ENCODE results near the gene HHAT. TPM values are rescaled to one million over a fixed set of nuclear protein-coding genes. Genes with fewer than 3 reads are reported as not detected.

The HHAT gene
- total and polyA plus RNA-seq, 2 of the 13 experiments (the other 11 are each of a cell fraction or from before 2014, with no cell fraction given), result 2.6 to 4.9 TPM

DNA sequence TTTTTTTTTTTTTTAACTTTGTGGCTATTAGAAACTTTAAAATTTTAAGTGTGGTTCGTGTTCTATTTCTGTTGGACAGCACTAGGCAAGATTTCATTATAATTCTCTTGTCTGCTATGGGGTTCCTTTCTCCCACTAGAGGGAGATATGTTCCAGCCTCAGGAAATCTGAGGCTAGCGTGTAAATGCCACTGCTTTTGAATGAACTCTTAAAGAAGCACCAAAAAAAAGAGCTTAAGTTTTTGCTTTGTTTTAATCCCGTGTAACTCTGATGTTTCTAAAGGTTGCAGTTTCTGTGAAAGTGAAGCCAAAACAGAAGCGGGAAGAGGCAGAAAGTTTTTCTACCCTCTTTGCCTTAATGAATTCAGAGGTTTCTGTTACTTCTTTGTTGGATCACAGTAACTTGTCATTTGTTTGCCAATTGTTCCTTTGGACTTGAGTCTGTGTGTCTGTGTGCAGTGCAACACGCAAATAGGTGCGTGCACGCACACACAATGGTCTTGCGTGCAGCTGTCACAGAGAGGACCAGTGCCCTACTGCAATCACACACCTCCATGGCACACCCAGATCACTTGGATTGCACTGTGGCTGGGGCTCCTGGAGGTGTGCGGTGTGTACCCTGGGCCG is 32.3 kb downstream of the HHAT start (continued):
- TF ChIP-seq, protein P1, sequence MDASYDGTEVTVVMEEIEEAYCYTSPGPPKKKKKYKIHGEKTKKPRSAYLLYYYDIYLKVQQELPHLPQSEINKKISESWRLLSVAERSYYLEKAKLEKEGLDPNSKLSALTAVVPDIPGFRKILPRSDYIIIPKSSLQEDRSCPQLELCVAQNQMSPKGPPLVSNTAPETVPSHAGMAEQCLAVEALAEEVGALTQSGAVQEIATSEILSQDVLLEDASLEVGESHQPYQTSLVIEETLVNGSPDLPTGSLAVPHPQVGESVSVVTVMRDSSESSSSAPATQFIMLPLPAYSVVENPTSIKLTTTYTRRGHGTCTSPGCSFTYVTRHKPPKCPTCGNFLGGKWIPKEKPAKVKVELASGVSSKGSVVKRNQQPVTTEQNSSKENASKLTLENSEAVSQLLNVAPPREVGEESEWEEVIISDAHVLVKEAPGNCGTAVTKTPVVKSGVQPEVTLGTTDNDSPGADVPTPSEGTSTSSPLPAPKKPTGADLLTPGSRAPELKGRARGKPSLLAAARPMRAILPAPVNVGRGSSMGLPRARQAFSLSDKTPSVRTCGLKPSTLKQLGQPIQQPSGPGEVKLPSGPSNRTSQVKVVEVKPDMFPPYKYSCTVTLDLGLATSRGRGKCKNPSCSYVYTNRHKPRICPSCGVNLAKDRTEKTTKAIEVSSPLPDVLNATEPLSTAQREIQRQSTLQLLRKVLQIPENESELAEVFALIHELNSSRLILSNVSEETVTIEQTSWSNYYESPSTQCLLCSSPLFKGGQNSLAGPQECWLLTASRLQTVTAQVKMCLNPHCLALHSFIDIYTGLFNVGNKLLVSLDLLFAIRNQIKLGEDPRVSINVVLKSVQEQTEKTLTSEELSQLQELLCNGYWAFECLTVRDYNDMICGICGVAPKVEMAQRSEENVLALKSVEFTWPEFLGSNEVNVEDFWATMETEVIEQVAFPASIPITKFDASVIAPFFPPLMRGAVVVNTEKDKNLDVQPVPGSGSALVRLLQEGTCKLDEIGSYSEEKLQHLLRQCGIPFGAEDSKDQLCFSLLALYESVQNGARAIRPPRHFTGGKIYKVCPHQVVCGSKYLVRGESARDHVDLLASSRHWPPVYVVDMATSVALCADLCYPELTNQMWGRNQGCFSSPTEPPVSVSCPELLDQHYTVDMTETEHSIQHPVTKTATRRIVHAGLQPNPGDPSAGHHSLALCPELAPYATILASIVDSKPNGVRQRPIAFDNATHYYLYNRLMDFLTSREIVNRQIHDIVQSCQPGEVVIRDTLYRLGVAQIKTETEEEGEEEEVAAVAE (CRISPR knock-in tag; IDR thresholded peaks at IDR 0.05; ENCODE audit: borderline replicate concordance), result no peak
- no peak for TF ChIP-seq SOX13 (IDR thresholded peaks at IDR 0.05)
- no peak for TF ChIP-seq SOX13 (CRISPR knock-in tag; conservative IDR thresholded peaks at IDR 0.05 in 1 of 2, IDR thresholded peaks at IDR 0.05 in 1 of 2)
- TF ChIP-seq ZSCAN30 (CRISPR knock-in tag; IDR thresholded peaks at IDR 0.05), result no peak
- no peak for TF ChIP-seq ZNF878 (CRISPR knock-in tag; IDR thresholded peaks at IDR 0.05)
- TF ChIP-seq, protein P2, sequence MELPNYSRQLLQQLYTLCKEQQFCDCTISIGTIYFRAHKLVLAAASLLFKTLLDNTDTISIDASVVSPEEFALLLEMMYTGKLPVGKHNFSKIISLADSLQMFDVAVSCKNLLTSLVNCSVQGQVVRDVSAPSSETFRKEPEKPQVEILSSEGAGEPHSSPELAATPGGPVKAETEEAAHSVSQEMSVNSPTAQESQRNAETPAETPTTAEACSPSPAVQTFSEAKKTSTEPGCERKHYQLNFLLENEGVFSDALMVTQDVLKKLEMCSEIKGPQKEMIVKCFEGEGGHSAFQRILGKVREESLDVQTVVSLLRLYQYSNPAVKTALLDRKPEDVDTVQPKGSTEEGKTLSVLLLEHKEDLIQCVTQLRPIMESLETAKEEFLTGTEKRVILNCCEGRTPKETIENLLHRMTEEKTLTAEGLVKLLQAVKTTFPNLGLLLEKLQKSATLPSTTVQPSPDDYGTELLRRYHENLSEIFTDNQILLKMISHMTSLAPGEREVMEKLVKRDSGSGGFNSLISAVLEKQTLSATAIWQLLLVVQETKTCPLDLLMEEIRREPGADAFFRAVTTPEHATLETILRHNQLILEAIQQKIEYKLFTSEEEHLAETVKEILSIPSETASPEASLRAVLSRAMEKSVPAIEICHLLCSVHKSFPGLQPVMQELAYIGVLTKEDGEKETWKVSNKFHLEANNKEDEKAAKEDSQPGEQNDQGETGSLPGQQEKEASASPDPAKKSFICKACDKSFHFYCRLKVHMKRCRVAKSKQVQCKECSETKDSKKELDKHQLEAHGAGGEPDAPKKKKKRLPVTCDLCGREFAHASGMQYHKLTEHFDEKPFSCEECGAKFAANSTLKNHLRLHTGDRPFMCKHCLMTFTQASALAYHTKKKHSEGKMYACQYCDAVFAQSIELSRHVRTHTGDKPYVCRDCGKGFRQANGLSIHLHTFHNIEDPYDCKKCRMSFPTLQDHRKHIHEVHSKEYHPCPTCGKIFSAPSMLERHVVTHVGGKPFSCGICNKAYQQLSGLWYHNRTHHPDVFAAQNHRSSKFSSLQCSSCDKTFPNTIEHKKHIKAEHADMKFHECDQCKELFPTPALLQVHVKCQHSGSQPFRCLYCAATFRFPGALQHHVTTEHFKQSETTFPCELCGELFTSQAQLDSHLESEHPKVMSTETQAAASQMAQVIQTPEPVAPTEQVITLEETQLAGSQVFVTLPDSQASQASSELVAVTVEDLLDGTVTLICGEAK (IDR thresholded peaks at IDR 0.05), result no peak
- TF ChIP-seq, protein P2 (CRISPR knock-in tag; IDR thresholded peaks at IDR 0.05), result no peak
- TF ChIP-seq, protein P3, sequence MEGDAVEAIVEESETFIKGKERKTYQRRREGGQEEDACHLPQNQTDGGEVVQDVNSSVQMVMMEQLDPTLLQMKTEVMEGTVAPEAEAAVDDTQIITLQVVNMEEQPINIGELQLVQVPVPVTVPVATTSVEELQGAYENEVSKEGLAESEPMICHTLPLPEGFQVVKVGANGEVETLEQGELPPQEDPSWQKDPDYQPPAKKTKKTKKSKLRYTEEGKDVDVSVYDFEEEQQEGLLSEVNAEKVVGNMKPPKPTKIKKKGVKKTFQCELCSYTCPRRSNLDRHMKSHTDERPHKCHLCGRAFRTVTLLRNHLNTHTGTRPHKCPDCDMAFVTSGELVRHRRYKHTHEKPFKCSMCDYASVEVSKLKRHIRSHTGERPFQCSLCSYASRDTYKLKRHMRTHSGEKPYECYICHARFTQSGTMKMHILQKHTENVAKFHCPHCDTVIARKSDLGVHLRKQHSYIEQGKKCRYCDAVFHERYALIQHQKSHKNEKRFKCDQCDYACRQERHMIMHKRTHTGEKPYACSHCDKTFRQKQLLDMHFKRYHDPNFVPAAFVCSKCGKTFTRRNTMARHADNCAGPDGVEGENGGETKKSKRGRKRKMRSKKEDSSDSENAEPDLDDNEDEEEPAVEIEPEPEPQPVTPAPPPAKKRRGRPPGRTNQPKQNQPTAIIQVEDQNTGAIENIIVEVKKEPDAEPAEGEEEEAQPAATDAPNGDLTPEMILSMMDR (CRISPR knock-in tag; IDR thresholded peaks at IDR 0.05), result peak; percentile 70
- TF ChIP-seq, protein P4, sequence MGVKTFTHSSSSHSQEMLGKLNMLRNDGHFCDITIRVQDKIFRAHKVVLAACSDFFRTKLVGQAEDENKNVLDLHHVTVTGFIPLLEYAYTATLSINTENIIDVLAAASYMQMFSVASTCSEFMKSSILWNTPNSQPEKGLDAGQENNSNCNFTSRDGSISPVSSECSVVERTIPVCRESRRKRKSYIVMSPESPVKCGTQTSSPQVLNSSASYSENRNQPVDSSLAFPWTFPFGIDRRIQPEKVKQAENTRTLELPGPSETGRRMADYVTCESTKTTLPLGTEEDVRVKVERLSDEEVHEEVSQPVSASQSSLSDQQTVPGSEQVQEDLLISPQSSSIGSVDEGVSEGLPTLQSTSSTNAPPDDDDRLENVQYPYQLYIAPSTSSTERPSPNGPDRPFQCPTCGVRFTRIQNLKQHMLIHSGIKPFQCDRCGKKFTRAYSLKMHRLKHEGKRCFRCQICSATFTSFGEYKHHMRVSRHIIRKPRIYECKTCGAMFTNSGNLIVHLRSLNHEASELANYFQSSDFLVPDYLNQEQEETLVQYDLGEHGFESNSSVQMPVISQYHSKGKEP (CRISPR knock-in tag; IDR thresholded peaks at IDR 0.05), result no peak
- TF ChIP-seq TEAD2 (CRISPR knock-in tag; IDR thresholded peaks at IDR 0.05), result no peak
- TF ChIP-seq SOX6 (IDR thresholded peaks at IDR 0.05), result no peak
- TF ChIP-seq SOX6 (CRISPR knock-in tag; IDR thresholded peaks at IDR 0.05), result 0 out of 2 replicates have a peak, but pooled peaks have one; percentile 19
- TF ChIP-seq STAG1 (CRISPR knock-in tag; IDR thresholded peaks at IDR 0.05), result peak; percentile 74
